ENCODE measurements around the gene GABPB2. TPM values are rescaled to one million over a fixed set of nuclear protein-coding genes. Genes with fewer than 3 reads are reported as not detected.

Gene GABPB2
- total and polyA plus RNA-seq, 2 experiments from 2014 or later, result 1.7 to 4.6 TPM

DNA sequence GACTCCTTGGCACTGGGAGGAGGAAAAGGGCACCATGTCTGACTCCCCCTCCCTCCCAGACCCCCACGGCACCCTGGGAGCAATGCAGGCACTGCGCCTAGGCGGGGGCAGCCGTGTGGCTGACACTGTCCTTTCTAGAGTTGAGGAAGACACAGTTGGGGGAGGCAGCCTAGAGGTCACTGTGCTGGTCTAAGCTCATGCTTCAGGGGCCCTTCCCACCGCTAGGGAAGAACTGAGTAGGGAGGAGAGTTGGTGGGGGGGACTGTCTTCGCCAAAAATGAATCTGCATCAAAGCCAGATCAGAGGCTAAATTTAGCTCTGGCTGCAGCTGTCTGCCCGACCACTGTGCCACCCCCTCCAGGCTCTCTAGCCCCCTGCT is 72.5 kb downstream of the GABPB2 start:
- Histone ChIP-seq H3K36me3 (peaks cover 3% of the 10 kb centered on the region), H3K27me3 (no peaks in the 10 kb centered on the region), H3K9me3 (ENCODE audit: low read depth) (no peaks in the 10 kb centered on the region), H3K27ac (peak overlapping the region; percentile 82), H3K4me1 (ENCODE audit: low read depth) (peaks cover 35% of the 10 kb centered on the region), H3K4me3 (no peak overlapping the region)
- TF ChIP-seq, protein P1, sequence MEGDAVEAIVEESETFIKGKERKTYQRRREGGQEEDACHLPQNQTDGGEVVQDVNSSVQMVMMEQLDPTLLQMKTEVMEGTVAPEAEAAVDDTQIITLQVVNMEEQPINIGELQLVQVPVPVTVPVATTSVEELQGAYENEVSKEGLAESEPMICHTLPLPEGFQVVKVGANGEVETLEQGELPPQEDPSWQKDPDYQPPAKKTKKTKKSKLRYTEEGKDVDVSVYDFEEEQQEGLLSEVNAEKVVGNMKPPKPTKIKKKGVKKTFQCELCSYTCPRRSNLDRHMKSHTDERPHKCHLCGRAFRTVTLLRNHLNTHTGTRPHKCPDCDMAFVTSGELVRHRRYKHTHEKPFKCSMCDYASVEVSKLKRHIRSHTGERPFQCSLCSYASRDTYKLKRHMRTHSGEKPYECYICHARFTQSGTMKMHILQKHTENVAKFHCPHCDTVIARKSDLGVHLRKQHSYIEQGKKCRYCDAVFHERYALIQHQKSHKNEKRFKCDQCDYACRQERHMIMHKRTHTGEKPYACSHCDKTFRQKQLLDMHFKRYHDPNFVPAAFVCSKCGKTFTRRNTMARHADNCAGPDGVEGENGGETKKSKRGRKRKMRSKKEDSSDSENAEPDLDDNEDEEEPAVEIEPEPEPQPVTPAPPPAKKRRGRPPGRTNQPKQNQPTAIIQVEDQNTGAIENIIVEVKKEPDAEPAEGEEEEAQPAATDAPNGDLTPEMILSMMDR (IDR thresholded peaks at IDR 0.05; ENCODE audit: low read depth, low read length), result no peak
- DNase-seq (ENCODE audit: low read depth in 1 of 2, low spot score in 1 of 2), result peak in 1 of 2 donors; percentile 58

DNA sequence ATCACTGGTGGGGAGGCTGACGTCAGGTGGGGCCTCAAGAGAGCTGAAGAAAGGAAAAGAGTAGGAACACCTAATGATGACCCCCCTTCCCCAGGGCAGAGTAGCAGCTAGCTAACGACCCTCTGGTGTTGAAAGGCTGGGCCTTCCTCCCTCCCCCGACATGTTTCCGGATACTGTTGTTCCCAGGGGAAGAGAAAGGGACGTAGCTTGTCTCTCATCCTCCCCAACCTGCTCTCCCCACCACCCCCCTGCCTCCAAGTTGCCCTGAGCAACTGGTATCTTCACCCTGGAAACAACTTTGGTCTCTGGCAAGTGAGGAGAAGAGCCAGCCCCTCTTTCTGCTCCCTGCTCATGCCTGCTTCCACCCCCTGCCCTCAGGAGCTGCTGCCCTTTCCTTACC is 73.4 kb downstream of the GABPB2 start:
- peaks cover 35% of the 10 kb centered on the region for H3K4me1 ChIP-seq (ENCODE audit: low read depth)
- no peak for DNase-seq (ENCODE audit: low read depth in 1 of 2, low spot score in 1 of 2)
- H3K9me3 ChIP-seq (ENCODE audit: low read depth), result no peaks in the 10 kb centered on the region
- TF ChIP-seq, protein P1 (IDR thresholded peaks at IDR 0.05; ENCODE audit: low read depth, low read length), result no peak
- H3K36me3 ChIP-seq, result peaks cover 3% of the 10 kb centered on the region
- H3K4me3 ChIP-seq, result no peak overlapping the region
- H3K27ac ChIP-seq, result no peak overlapping the region
- H3K27me3 ChIP-seq, result no peaks in the 10 kb centered on the region

DNA sequence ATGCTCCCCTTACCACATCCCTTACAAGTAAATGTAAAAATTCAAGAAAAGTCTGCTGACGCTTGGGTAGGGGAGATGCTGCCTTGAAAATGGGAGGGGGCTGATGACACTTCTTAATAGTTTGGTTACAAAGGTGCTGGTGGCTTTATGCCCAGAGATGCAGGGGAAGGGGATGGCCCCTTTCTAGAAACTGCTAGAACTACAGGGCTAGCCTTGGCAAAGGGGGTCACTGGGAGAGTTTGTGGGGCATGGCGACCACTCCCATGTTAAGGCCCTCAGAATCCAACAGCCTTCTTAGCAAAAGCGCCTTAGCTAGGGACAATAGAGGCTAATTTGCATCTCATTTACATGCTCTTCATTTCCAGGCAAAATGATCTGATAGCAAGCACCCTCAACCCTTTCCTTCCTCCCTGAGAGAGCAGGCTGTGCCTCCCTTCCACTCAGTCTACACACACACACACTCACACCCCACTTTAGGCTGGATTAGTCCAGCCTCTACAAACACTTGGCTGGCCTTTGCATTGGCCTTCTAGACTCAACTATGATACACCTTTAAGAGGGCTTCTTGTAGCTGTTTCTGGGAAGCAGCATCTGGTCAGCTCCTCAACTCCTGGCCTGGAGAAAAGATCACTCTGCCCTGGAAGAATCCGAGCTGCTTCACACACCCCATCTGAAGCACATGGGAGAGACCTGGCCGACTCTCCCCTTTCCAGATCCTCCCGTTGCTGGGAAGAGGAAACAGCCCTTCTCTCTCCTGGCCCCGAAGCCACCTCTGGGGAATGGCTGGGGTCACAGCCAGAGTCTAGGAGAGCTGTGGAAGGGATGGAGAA is 74.1 kb downstream of the GABPB2 start:
- DNase-seq (ENCODE audit: low read depth in 1 of 2, low spot score in 1 of 2), result peak; percentile 16 to 35
- TF ChIP-seq, protein P1 (IDR thresholded peaks at IDR 0.05; ENCODE audit: low read depth, low read length), result no peak
- Histone ChIP-seq H3K9me3 (ENCODE audit: low read depth) (no peaks in the 10 kb centered on the region), H3K4me3 (peak overlapping the region; percentile 64), H3K4me1 (ENCODE audit: low read depth) (peaks cover 35% of the 10 kb centered on the region), H3K36me3 (peaks cover 2% of the 10 kb centered on the region), H3K27ac (no peak overlapping the region), H3K27me3 (no peaks in the 10 kb centered on the region)

DNA sequence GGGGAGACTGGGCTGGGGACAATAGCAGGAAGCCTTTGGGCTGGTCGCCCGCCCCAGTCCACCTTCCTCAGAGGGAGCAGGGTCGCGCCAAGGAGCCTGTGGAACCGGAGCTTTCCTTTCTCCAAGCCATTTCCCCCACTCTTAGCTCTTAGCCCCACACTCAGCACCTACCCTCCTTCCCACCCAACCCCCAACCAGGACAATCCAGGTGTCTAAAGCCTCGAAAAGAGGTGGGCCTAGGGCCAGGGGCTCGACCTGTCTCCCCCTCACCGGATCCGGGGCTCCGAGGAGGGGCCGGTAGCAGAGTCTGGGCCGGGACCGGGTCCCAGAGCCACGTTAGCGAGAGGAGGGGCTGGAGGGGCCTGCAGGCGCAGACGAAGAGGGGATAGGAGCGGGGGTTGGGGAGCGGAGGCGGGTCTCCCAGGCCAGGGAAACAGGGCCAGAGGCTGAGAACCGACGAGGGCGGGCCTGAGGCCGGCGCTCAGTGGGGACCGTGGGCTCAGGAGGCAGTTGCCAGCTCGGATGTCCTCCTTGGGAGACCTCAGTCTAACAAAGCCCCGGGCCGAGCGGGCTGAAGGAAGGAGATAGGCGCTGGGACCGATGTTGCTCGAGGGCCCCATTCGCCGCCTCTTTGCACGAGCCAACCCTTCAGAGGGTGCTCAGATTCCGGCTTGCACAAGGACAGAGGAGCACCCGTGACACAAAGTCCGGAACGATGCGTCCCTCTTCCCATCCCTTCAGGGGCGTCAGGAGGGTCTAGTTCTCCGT is 74.9 kb downstream of the GABPB2 start:
- Histone ChIP-seq H3K27me3 (no peaks in the 10 kb centered on the region), H3K9me3 (ENCODE audit: low read depth) (no peaks in the 10 kb centered on the region), H3K27ac (no peak overlapping the region), H3K4me3 (peak overlapping the region; percentile 64), H3K4me1 (ENCODE audit: low read depth) (peaks cover 35% of the 10 kb centered on the region), H3K36me3 (no peaks in the 10 kb centered on the region)
- TF ChIP-seq, protein P1 (IDR thresholded peaks at IDR 0.05; ENCODE audit: low read depth, low read length), result no peak
- peak; percentile 24 to 35 for DNase-seq (ENCODE audit: low read depth in 1 of 2, low spot score in 1 of 2)

DNA sequence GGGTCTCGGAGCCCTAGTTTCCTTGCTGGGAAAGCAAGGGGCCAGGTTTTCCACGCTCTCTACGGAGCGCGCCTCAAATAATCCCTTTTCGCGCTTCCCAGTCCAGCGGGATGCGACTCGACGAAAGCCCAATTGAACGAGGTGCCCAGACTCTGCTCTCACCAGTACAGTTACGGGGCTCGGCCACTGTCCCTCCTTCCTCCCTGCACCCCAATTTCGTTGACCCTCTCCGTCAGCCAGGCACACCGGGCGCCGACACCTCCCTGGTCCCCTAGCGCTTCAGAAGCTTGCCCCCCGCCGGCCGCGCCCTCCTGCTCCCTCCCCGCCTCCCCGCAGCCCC is 75.5 kb downstream of the GABPB2 start:
- DNase-seq (ENCODE audit: low read depth in 1 of 2, low spot score in 1 of 2), result peak in 1 of 2 donors; percentile 11
- Histone ChIP-seq H3K4me1 (ENCODE audit: low read depth) (peaks cover 35% of the 10 kb centered on the region), H3K36me3 (no peaks in the 10 kb centered on the region), H3K4me3 (peak overlapping the region; percentile 64), H3K9me3 (ENCODE audit: low read depth) (no peaks in the 10 kb centered on the region), H3K27ac (no peak overlapping the region), H3K27me3 (no peaks in the 10 kb centered on the region)
- TF ChIP-seq, protein P1 (IDR thresholded peaks at IDR 0.05; ENCODE audit: low read depth, low read length), result no peak
